HG02884 (cell line): ENCODE results near the gene FAF2.
A peak's percentile ranks its signal among the peaks of the same experiment; 100 is the strongest.
"Not testable (repeated sequence)": the region's sequence is repeated elsewhere in the genome, so short reads cannot be mapped to it uniquely, and the experiment has no call there.

Experiments used
- ATAC-seq: cut with Tn5 transposase; IDR thresholded peaks from one replicate; pipeline ENCODE4 v1.9.1; 2021; ENCODE audit warnings: mild to moderate bottlenecking, moderate library complexity; ENCODE audit not compliant: unreplicated experiment

Gene FAF2

GRCh38 chr5:176447978-176448608 is at the start of gene FAF2:
TSS of gene FAF2 (plus strand) at chr5:176448385. CDS start at chr5:176448408, 23 bp downstream.
- peak; percentile 92 for ATAC-seq

GRCh38 chr5:176400382-176401156 is 47.6 kb upstream of the FAF2 start:
- ATAC-seq = no peak

GRCh38 chr5:176401281-176402205 is 46.6 kb upstream of the FAF2 start:
- ATAC-seq = no peak

GRCh38 chr5:176405656-176406435 is 42.3 kb upstream of the FAF2 start:
- ATAC-seq = no peak

GRCh38 chr5:176406436-176407052 is 41.6 kb upstream of the FAF2 start:
- ATAC-seq = no peak

GRCh38 chr5:176407456-176408251 is 40.5 kb upstream of the FAF2 start:
- no peak for ATAC-seq

GRCh38 chr5:176408252-176408573 is 40.0 kb upstream of the FAF2 start:
- ATAC-seq = not testable (repeated sequence)

- no peak for ATAC-seq
Measured at GRCh38 chr5:176408590-176408989, 39.6 kb upstream of the FAF2 start.

- no peak for ATAC-seq
Measured at GRCh38 chr5:176409765-176410164, 38.4 kb upstream of the FAF2 start.

- ATAC-seq = no peak
Measured at GRCh38 chr5:176410486-176411180, 37.6 kb upstream of the FAF2 start.

- no peak for ATAC-seq
Measured at GRCh38 chr5:176412517-176413254, 35.5 kb upstream of the FAF2 start.

- no peak for ATAC-seq
Measured at GRCh38 chr5:176413255-176413565, 35.0 kb upstream of the FAF2 start.

- ATAC-seq = no peak
Measured at GRCh38 chr5:176413709-176414191, 34.4 kb upstream of the FAF2 start.

- no peak for ATAC-seq
Measured at GRCh38 chr5:176414704-176415103, 33.5 kb upstream of the FAF2 start.

GRCh38 chr5:176415240-176415951 is 32.8 kb upstream of the FAF2 start:
- ATAC-seq = no peak

GRCh38 chr5:176415952-176416924 is 31.9 kb upstream of the FAF2 start, which contains the start of gene CLTB:
TSS of gene CLTB (minus strand) at chr5:176416539. CDS start at chr5:176416363, 176 bp downstream.
- ATAC-seq = peak; percentile 93
